Measurements from ENCODE around the gene TREML2.

DNA sequence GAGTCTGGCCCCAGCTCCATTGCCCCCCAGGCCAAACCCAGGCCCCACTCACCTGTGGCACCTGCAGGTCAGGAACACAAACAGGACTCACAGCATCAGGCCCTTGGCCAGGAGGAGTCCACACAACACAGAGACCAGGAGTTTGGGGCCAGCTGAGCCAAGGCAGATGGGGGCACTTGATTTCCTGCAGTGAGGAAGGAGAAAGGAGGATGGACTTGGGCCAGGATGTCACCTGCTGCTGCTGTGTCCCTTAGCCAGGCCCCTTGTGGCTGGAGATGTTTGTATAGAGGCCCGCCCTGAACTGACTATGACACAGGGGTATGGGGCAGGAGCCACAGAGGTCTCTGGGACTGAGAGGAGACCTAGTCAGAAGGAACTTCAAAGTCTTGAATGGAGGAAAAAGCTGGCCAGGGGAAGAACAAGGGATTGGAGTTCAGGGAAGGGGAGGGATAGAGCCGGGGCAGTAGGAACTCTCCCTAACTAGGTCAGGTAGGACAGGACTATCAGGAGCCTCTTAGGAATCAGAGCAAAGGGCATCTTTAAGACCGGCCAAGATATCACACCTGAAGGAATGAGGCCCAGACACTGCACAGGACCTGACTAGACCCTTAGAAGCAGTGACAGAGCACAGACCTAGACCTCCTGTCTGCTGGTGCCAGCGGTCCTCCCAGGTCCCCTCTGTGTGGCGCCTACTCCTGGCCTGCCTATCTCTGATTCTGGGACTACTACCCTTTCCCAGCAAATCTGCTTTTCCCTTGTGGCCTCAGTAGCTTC lies 8.8 kb upstream of the TREML2 start:
- TF ChIP-seq, protein P1, sequence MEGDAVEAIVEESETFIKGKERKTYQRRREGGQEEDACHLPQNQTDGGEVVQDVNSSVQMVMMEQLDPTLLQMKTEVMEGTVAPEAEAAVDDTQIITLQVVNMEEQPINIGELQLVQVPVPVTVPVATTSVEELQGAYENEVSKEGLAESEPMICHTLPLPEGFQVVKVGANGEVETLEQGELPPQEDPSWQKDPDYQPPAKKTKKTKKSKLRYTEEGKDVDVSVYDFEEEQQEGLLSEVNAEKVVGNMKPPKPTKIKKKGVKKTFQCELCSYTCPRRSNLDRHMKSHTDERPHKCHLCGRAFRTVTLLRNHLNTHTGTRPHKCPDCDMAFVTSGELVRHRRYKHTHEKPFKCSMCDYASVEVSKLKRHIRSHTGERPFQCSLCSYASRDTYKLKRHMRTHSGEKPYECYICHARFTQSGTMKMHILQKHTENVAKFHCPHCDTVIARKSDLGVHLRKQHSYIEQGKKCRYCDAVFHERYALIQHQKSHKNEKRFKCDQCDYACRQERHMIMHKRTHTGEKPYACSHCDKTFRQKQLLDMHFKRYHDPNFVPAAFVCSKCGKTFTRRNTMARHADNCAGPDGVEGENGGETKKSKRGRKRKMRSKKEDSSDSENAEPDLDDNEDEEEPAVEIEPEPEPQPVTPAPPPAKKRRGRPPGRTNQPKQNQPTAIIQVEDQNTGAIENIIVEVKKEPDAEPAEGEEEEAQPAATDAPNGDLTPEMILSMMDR (IDR thresholded peaks at IDR 0.05; ENCODE audit: low read depth, low read length): no peak
- no peak for TF ChIP-seq EZH2phosphoT487 (IDR thresholded peaks at IDR 0.05; ENCODE audit: low read depth)
